ENCODE measurements around the gene CUL4B. TPM values are rescaled to one million over a fixed set of nuclear protein-coding genes. Genes with fewer than 3 reads are reported as not detected.
"Not testable (repeated sequence)": the region's sequence is repeated elsewhere in the genome, so short reads cannot be mapped to it uniquely, and the experiment has no call there.

The CUL4B gene
- total RNA-seq, 4 donors from 2014 or later, result 18.1 to 53.5 (median 30.8) TPM

- no peaks in the 10 kb centered on the region for H3K9me3 ChIP-seq
- peak overlapping the region in 3 of 4 donors; percentile 30 to 48 (median 35) for H3K4me3 ChIP-seq
- no peaks in the 10 kb centered on the region for H3K36me3 ChIP-seq
- TF ChIP-seq POLR2A (IDR thresholded peaks at IDR 0.05) (no peak), EP300 (IDR thresholded peaks at IDR 0.05; ENCODE audit: low read depth) (no peak), POLR2AphosphoS5 (IDR thresholded peaks at IDR 0.05) (no peak), CTCF (IDR thresholded peaks at IDR 0.05) (no peak)
- intact Hi-C loops (cut with DNase I; ENCODE audit: low total_unique reads) (no loop called here), in situ Hi-C loops (cut with MboI; ENCODE audit: low pct_ligation_motif_present in 1 of 4, low pct_unique_long_range_greater_than_20kb in 1 of 4, low sequenced_read_pairs in 3 of 4) (no loop called here)
- no peak for DNase-seq
- peaks cover 0 to 7% (median 0%) of the 10 kb centered on the region in 4 donors for H3K4me1 ChIP-seq
- H3K27ac ChIP-seq, result peak overlapping the region; percentile 84 to 90 (median 86)
- no peaks in the 10 kb centered on the region for H3K27me3 ChIP-seq
- 84% methylated on average over 3 of the region's 3 CpGs; no CpG with 5 or more reads in 1 of the 2 donors for WGBS, 2 donors (ENCODE audit: low coverage in 1 of 2)
These were observed 75.5 kb downstream of the CUL4B start for GRCh38 chrX:120485315-120485637.

GRCh38 chrX:120477453-120477852, 83.3 kb downstream of the CUL4B start:
- Histone ChIP-seq H3K27me3 (no peaks in the 10 kb centered on the region), H3K9me3 (no peaks in the 10 kb centered on the region), H3K36me3 (no peaks in the 10 kb centered on the region), H3K4me3 (no peak overlapping the region), H3K4me1 (no peaks in the 10 kb centered on the region), H3K27ac (no peak overlapping the region)
- 79% methylated on average over 3 of the region's 3 CpGs; no CpG with 5 or more reads in 1 of the 2 donors for WGBS, 2 donors (ENCODE audit: low coverage in 1 of 2)
- TF ChIP-seq POLR2A (IDR thresholded peaks at IDR 0.05) (no peak), POLR2AphosphoS5 (IDR thresholded peaks at IDR 0.05) (no peak), EP300 (IDR thresholded peaks at IDR 0.05; ENCODE audit: low read depth) (no peak), CTCF (IDR thresholded peaks at IDR 0.05) (no peak)
- DNase-seq, result no peak
- in situ Hi-C loops (cut with MboI; ENCODE audit: low pct_ligation_motif_present in 1 of 4, low pct_unique_long_range_greater_than_20kb in 1 of 4, low sequenced_read_pairs in 3 of 4), result loop anchor here in 2 of 4 donors (10.0 kb wide), 1 partner anchor 113 kb away; the partner anchor contains the start of gene ATP1B4 (in 2 of the 2)
- intact Hi-C loops (cut with DNase I; ENCODE audit: low total_unique reads), result no loop called here

DNA sequence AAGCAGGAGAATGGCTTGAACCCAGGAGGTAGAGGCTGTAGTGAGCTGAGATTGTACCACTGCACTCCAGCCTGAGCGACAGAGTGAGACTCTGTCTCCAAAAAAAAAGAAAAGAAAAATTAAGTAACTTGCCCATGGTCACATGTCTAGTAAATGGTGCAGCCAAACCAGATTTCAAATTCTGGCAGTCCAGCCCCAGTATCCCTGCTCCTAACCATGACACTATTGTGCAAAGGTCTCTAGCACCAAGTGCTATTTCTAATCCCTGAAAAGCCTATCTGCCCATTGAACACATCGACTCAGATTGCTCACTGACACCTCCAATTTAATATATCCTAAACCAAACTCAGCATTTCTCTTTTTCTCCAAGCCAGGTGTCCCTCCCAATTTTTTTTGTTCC, 84.0 kb downstream of the CUL4B start:
- TF ChIP-seq CTCF (IDR thresholded peaks at IDR 0.05), result no peak
- TF ChIP-seq POLR2AphosphoS5 (IDR thresholded peaks at IDR 0.05), result no peak
- TF ChIP-seq EP300 (IDR thresholded peaks at IDR 0.05; ENCODE audit: low read depth), result no peak
- TF ChIP-seq POLR2A (IDR thresholded peaks at IDR 0.05), result no peak
- intact Hi-C loops (cut with DNase I; ENCODE audit: low total_unique reads), result no loop called here
- Histone ChIP-seq H3K4me1 (no peaks in the 10 kb centered on the region), H3K9me3 (no peaks in the 10 kb centered on the region), H3K27ac (no peak overlapping the region), H3K36me3 (no peaks in the 10 kb centered on the region), H3K4me3 (no peak overlapping the region), H3K27me3 (no peaks in the 10 kb centered on the region)
- no peak for DNase-seq
- in situ Hi-C loops (cut with MboI; ENCODE audit: low pct_ligation_motif_present in 1 of 4, low pct_unique_long_range_greater_than_20kb in 1 of 4, low sequenced_read_pairs in 3 of 4), result loop anchor here in 2 of 4 donors (10.0 kb wide), 1 partner anchor 112 kb away; the partner anchor contains the start of gene ATP1B4 (in 2 of the 2)
- WGBS, 2 donors (ENCODE audit: low coverage in 1 of 2), result 60 to 77% methylated on average over 1 to 2 of the region's 2 CpGs

- H3K27ac ChIP-seq; H3K4me3 ChIP-seq; DNase-seq; H3K9me3 ChIP-seq; H3K36me3 ChIP-seq; intact Hi-C loops (cut with DNase I; ENCODE audit: low total_unique reads); H3K4me1 ChIP-seq; H3K27me3 ChIP-seq: not testable (repeated sequence)
- WGBS, 2 donors (ENCODE audit: low coverage in 1 of 2), result 4% methylated on average over 1 of the region's 1 CpG; no CpG with 5 or more reads in 1 of the 2 donors
- peak; percentile 47 to 64 (median 59) for TF ChIP-seq CTCF (IDR thresholded peaks at IDR 0.05)
- in situ Hi-C loops (cut with MboI; ENCODE audit: low pct_ligation_motif_present in 1 of 4, low pct_unique_long_range_greater_than_20kb in 1 of 4, low sequenced_read_pairs in 3 of 4), result loop anchor here in 2 of 4 donors (10.0 kb wide), 1 partner anchor 111 kb away; the partner anchor contains the start of gene ATP1B4 (in 2 of the 2)
These were observed 85.3 kb downstream of the CUL4B start for GRCh38 chrX:120475447-120475846.

Small RNAs within 50 kb of the gene (small RNA-seq; reads per million reads assigned to genes)
- gene RNU7-37P, result 0 reads per million in 4 donors

Other genes with a start within 250 kb of the CUL4B start
- 1 to 10 TPM in 3 of 4 donors, not detected in 1; 1.2 to 1.7 (median 1.4) TPM for gene TMEM255A, start 249.5 kb downstream of the CUL4B start, total RNA-seq
- gene ATP1B4, start 198.9 kb downstream of the CUL4B start, total RNA-seq, result not detected
- 10 to 100 TPM; 44.6 to 93.8 (median 66.0) TPM for gene LAMP2, start 91.7 kb downstream of the CUL4B start, total RNA-seq
- gene MCTS1, start 43.1 kb upstream of the CUL4B start, total RNA-seq, result 10 to 100 TPM in 2 of 4 donors, 1 to 10 TPM in 1, under 1 TPM in 1; 0.80 to 21.8 (median 10.4) TPM
- gene C1GALT1C1, start 69.1 kb upstream of the CUL4B start, total RNA-seq, result 10 to 100 TPM in 2 of 4 donors, 1 to 10 TPM in 2; 3.6 to 34.6 (median 18.5) TPM

Data from transverse colon (tissue), 4 donors.